Kidney (tissue), 22 donors: ENCODE data around the gene ERO1B. TPM values are rescaled to one million over a fixed set of nuclear protein-coding genes. Genes with fewer than 3 reads are reported as not detected.
"Not testable (repeated sequence)": the region's sequence is repeated elsewhere in the genome, so short reads cannot be mapped to it uniquely, and the experiment has no call there.

ENCODE experiments used
- DNase-seq, 5 donors: peaks; one replicate each; pipeline ENCODE4 v3.0.0-alpha.2; 2013 to 2020
- FAIRE-seq: peaks from 2 replicates; lab custom pipeline; 2012; peaks lifted over from hg19 to GRCh38; lab: Jason Lieb, UNC
- H3K27ac ChIP-seq, 2 donors: one replicate each; pipeline ENCODE4 v1.7.0; 2013; ENCODE audit warnings: low read depth in 2 of 2, low read length in 2 of 2, inconsistent platforms in 1 of 2
- H3K27me3 ChIP-seq: one replicate; pipeline ENCODE4 v1.7.1; 2013; ENCODE audit warnings: low read length, inconsistent platforms; ENCODE audit not compliant: control insufficient read depth, insufficient read depth
- H3K36me3 ChIP-seq, 3 donors: one replicate each; pipeline versions ENCODE4 v1.7.0 to v1.7.1; 2013; ENCODE audit warnings: low read length in 3 of 3, control low read depth in 1 of 3, inconsistent platforms in 1 of 3; ENCODE audit not compliant: insufficient read depth in 3 of 3, control insufficient read depth in 2 of 3
- H3K4me1 ChIP-seq, 3 donors: one replicate each; pipeline versions ENCODE4 v1.7.0 to v1.7.1; 2013; ENCODE audit warnings: low read length in 3 of 3, inconsistent platforms in 1 of 3, low read depth in 1 of 3; ENCODE audit not compliant: control insufficient read depth in 2 of 3, insufficient read depth in 2 of 3
- H3K4me3 ChIP-seq, 3 donors: one replicate each; pipeline versions ENCODE4 v1.7.0 to v1.8.1; 2013; ENCODE audit warnings: low read length in 3 of 3, control low read depth in 1 of 3, inconsistent platforms in 1 of 3
- H3K9ac ChIP-seq, 3 donors: one replicate each; pipeline versions ENCODE4 v1.7.0 to v1.7.1; 2013; ENCODE audit warnings: low read length in 3 of 3, control low read depth in 1 of 3, inconsistent platforms in 1 of 3
- H3K9me3 ChIP-seq, 3 donors: one replicate each; pipeline versions ENCODE4 v1.7.0 to v1.7.1; 2013; ENCODE audit warnings: low read length in 3 of 3, control low read depth in 1 of 3, inconsistent platforms in 1 of 3; ENCODE audit not compliant: control insufficient read depth in 2 of 3, insufficient read depth in 1 of 3
- CTCF ChIP-seq: IDR thresholded peaks from 3 replicates; pipeline ENCODE4 v1.5.1; 2012; ENCODE audit warnings: mild to moderate bottlenecking, moderate library complexity, borderline replicate concordance; ENCODE audit not compliant: insufficient read depth; ENCODE audit errors: extremely low read depth
- intact Hi-C: fragments of 100-400 bp; cut with DNase I; formaldehyde crosslinking; loops from one replicate; pipeline ENCODE4 v1.11.1; 2022
- long read RNA-seq, 10 donors: library from polyadenylated mRNA in 1 of 10; unstranded in 1 of 10; transcript quantifications; one replicate each; pipeline ENCODE4 v2.0.0 and lab custom pipeline, GENCODE V29; 2021 to 2026
- polyA plus RNA-seq: library from polyadenylated mRNA; stranded (reverse); fragments of 350-450 nt; fragmentation: Illumina TruSeq; extraction: RNeasy Lipid Tissue Mini Kit (QIAGEN cat#74804); gene quantifications from one replicate; pipeline ENCODE4 v1.2.3, GENCODE V29; 2014; ENCODE audit warnings: low read depth, low replicate concordance; ENCODE audit not compliant: insufficient read depth
- total RNA-seq: library from RNA; stranded (reverse); fragmentation: NEBNext Ultra II Directional; extraction: Animal tissue kit (Norgen Biotek cat#: 25700); gene quantifications from one replicate; pipeline ENCODE4 v1.2.1, GENCODE V29; 2021
- donor health status: control.
- donor health status: control.
- donor health status: control.
- donor health status: control.
- donor health status: control.
- donor health status: DM: yes; HTN: yes; CAD: no.
- donor health status: Normal renal cell carcinoma (clear cell type).

Gene ERO1B
- total RNA-seq (9.9 TPM), polyA plus RNA-seq (5.7 TPM)
- long read RNA-seq, donor 1, result 0 reads
- long read RNA-seq, donor 2, result 0 reads
- long read RNA-seq, donor 3, result 0 reads
- long read RNA-seq, donor 4, result 0 reads
- long read RNA-seq, donor 5, result 0 reads
- long read RNA-seq, donor 6, result 0 reads
- long read RNA-seq, donor 7, partial matches to known transcripts, result 4 of 9 reads
- long read RNA-seq, donor 7, other reads (novel, unspliced or antisense), result 5 of 9 reads
- long read RNA-seq, donor 8, partial matches to known transcripts, result 0 of 11 reads
- long read RNA-seq, donor 8, other reads (novel, unspliced or antisense), result 11 of 11 reads
- long read RNA-seq, donor 9, result 0 reads
- long read RNA-seq, donor 10, result 0 reads

GRCh38 chr1:236281654-236282424, at the start of gene ERO1B:
ERO1B (minus strand) TSS chr1:236281958; CDS start chr1:236281783, 175 bp downstream.
- Histone ChIP-seq H3K36me3 (no peaks in the 10 kb centered on the region), H3K9me3 (no peaks in the 10 kb centered on the region), H3K4me1 (peaks cover 0 to 3% (median 0%) of the 10 kb centered on the region in 3 donors), H3K27ac (peak within 1 kb of the TSS; percentile 49 to 69), H3K9ac (peak within 1 kb of the TSS; percentile 76 to 95 (median 83)), H3K4me3 (peak within 1 kb of the TSS; percentile 87 to 96 (median 91)), H3K27me3 (peaks cover 4% of the 10 kb centered on the region)
- FAIRE-seq (no peak), DNase-seq (peak; percentile 97 to 99 (median 98))
- intact Hi-C loops, result no loop called here
- TF ChIP-seq CTCF, result no peak

GRCh38 chr1:236331412-236331811, 49.7 kb upstream of the ERO1B start:
- H3K36me3 ChIP-seq, H3K27ac ChIP-seq, DNase-seq, H3K9me3 ChIP-seq, H3K27me3 ChIP-seq, H3K9ac ChIP-seq, H3K4me3 ChIP-seq, FAIRE-seq, H3K4me1 ChIP-seq, intact Hi-C loops: not testable (repeated sequence)

GRCh38 chr1:236326432-236326831, 44.7 kb upstream of the ERO1B start:
- no peak for DNase-seq
- H3K36me3 ChIP-seq, result no peaks in the 10 kb centered on the region
- no peak for TF ChIP-seq CTCF
- intact Hi-C loops, result no loop called here
- no peak overlapping the region for H3K9ac ChIP-seq
- H3K9me3 ChIP-seq, result peaks cover 0 to 16% (median 5%) of the 10 kb centered on the region in 3 donors
- H3K27ac ChIP-seq, result no peak overlapping the region
- no peaks in the 10 kb centered on the region for H3K27me3 ChIP-seq
- no peaks in the 10 kb centered on the region for H3K4me1 ChIP-seq
- no peak for FAIRE-seq
- H3K4me3 ChIP-seq, result no peak overlapping the region

GRCh38 chr1:236325567-236325966, 43.8 kb upstream of the ERO1B start:
- H3K27ac ChIP-seq, result no peak overlapping the region
- no peak overlapping the region for H3K4me3 ChIP-seq
- H3K9ac ChIP-seq, result no peak overlapping the region
- intact Hi-C loops, result no loop called here
- H3K27me3 ChIP-seq, result no peaks in the 10 kb centered on the region
- no peak for DNase-seq
- no peak for FAIRE-seq
- peaks cover 0 to 16% (median 5%) of the 10 kb centered on the region in 3 donors for H3K9me3 ChIP-seq
- no peak for TF ChIP-seq CTCF
- no peaks in the 10 kb centered on the region for H3K36me3 ChIP-seq
- no peaks in the 10 kb centered on the region for H3K4me1 ChIP-seq
